Ishikawa (cell line): Measurements from ENCODE around the gene TMEM270.

Experiments
- CEBPB ChIP-seq: IDR thresholded peaks from 2 replicates; pipeline ENCODE4 v1.6.1; 2012
- EP300 ChIP-seq: IDR thresholded peaks from 2 replicates; pipeline ENCODE4 v1.6.1; 2012; ENCODE audit warnings: borderline replicate concordance
- NFIC ChIP-seq: IDR thresholded peaks from 2 replicates; pipeline ENCODE4 v1.6.1; 2012
- TAF1 ChIP-seq: IDR thresholded peaks from 2 replicates; pipeline ENCODE4 v1.6.1; 2012; ENCODE audit warnings: low read depth, mild to moderate bottlenecking
- TCF12 ChIP-seq: IDR thresholded peaks from 2 replicates; pipeline ENCODE4 v1.6.1; 2012; ENCODE audit warnings: low read depth
- TF ChIP-seq, protein P1 (sequence below): IDR thresholded peaks from 2 replicates; pipeline ENCODE4 v1.6.1; 2012
- TF ChIP-seq, protein P2 (sequence below): IDR thresholded peaks from 2 replicates; pipeline ENCODE4 v1.6.1; 2012; ENCODE audit warnings: low read depth, mild to moderate bottlenecking

DNA sequence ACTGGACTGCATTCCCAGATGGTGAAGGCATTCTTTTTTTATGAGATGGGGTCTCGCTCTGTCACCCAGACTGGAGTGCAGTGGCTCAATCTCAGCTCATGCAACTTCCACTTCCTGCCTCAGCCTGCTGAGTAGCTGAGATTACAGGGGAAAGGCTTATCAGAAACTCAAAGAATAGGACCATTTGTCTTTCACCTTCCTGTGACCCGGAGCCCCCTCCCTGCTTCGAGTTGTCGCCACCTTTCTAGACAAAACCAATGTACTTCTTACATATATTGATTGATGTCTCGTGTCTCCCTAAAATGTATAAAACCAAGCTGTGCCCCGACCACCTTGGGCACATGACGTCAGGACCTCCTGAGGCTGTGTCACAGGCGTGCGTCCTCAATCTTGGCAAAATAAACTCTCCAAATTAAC, 16.8 kb upstream of the TMEM270 start:
- TF ChIP-seq, protein P1, sequence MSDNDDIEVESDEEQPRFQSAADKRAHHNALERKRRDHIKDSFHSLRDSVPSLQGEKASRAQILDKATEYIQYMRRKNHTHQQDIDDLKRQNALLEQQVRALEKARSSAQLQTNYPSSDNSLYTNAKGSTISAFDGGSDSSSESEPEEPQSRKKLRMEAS = no peak
- TF ChIP-seq TAF1 (no peak), NFIC (no peak), TCF12 (no peak), CEBPB (no peak), EP300 (no peak)
- TF ChIP-seq, protein P2, sequence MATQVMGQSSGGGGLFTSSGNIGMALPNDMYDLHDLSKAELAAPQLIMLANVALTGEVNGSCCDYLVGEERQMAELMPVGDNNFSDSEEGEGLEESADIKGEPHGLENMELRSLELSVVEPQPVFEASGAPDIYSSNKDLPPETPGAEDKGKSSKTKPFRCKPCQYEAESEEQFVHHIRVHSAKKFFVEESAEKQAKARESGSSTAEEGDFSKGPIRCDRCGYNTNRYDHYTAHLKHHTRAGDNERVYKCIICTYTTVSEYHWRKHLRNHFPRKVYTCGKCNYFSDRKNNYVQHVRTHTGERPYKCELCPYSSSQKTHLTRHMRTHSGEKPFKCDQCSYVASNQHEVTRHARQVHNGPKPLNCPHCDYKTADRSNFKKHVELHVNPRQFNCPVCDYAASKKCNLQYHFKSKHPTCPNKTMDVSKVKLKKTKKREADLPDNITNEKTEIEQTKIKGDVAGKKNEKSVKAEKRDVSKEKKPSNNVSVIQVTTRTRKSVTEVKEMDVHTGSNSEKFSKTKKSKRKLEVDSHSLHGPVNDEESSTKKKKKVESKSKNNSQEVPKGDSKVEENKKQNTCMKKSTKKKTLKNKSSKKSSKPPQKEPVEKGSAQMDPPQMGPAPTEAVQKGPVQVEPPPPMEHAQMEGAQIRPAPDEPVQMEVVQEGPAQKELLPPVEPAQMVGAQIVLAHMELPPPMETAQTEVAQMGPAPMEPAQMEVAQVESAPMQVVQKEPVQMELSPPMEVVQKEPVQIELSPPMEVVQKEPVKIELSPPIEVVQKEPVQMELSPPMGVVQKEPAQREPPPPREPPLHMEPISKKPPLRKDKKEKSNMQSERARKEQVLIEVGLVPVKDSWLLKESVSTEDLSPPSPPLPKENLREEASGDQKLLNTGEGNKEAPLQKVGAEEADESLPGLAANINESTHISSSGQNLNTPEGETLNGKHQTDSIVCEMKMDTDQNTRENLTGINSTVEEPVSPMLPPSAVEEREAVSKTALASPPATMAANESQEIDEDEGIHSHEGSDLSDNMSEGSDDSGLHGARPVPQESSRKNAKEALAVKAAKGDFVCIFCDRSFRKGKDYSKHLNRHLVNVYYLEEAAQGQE = no peak
